Activated B cell treated with CpG ODN at 0.5 μM for 24 hours (primary cell): Measurements from ENCODE around the gene MRNIP. TPM values are rescaled to one million over a fixed set of nuclear protein-coding genes. Genes with fewer than 3 reads are reported as not detected.

Experiments used
- ATAC-seq: fragments of 200-7000 bp; cut with Tn5 transposase; one replicate; pipeline ENCODE4 v1.10.0; 2021; ENCODE audit warnings: low read depth, mild to moderate bottlenecking, moderate library complexity
- CTCF ChIA-PET: fragments of 350-600 bp; sonication (Branson Sonifier 250); formaldehyde crosslinking; loops from one replicate; lab custom pipeline; 2021; ENCODE audit warnings: antibody characterized with exemption; lab: Charles Lee
- POLR2A ChIA-PET: fragments of 350-600 bp; sonication (Branson Sonifier 250); formaldehyde crosslinking; loops from one replicate; lab custom pipeline; 2021; ENCODE audit warnings: antibody characterized with exemption; lab: Charles Lee
- DNase-seq: peaks from one replicate; pipeline ENCODE4 v3.0.0; 2022
- H3K27ac Mint-ChIP-seq: one replicate; pipeline ENCODE4 v1.8.0; 2020; ENCODE audit warnings: mixed read lengths
- H3K27me3 Mint-ChIP-seq: one replicate; pipeline ENCODE4 v1.8.0; 2021; ENCODE audit warnings: mixed read lengths
- H3K36me3 Mint-ChIP-seq: one replicate; pipeline ENCODE4 v1.8.0; 2021; ENCODE audit warnings: low read depth, mixed read lengths
- H3K4me1 Mint-ChIP-seq: one replicate; pipeline ENCODE4 v1.8.0; 2021; ENCODE audit warnings: mixed read lengths
- H3K4me3 Mint-ChIP-seq: one replicate; pipeline ENCODE4 v1.8.0; 2020; ENCODE audit warnings: mild to moderate bottlenecking, mixed read lengths
- H3K9me3 Mint-ChIP-seq: one replicate; pipeline ENCODE4 v1.8.0; 2020; ENCODE audit warnings: mixed read lengths
- intact Hi-C: fragments of 100-400 bp; cut with micrococcal nuclease; formaldehyde crosslinking; loops from one replicate; pipeline ENCODE4 v1.15.1; 2024
- total RNA-seq: library from RNA; stranded (reverse); gene quantifications from 2 replicates; pipeline ENCODE4 v1.2.3, GENCODE V29; 2022
- TF ChIP-seq, protein P1 (sequence below): fragments of 200-600 bp; IDR thresholded peaks from one replicate; pipeline ENCODE4 v1.8.0; 2022; ENCODE audit warnings: antibody characterized with exemption, mild to moderate bottlenecking

MRNIP gene
- total RNA-seq, 1 donor from 2014 or later = 70.0 TPM

DNA sequence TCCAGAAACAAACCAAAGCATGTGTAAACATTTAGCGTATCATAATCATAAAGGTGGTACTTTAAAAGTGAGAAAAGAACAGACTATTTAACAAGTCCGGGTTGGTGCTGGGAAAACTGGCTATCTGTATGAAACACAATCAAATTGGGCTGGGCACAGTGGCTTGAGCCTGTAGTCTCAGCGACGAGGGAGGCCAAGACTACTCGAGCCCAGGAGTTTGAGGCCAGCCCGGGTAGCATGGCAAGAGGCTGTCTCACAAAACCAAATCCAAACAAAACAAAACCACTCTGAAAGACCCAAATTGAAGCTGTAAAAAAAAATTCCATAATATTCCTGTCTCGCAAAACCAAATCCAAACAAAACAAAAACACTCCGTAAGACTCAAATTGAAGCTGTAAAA is 4.3 kb downstream of the MRNIP start:
- ATAC-seq = no peak
- POLR2A ChIA-PET = interaction anchor here (0.7 kb wide), 1 partner anchor 121 kb away, joined by 3 read pairs; no protein-coding TSS in a partner anchor
- peaks cover 19% of the 10 kb centered on the region for H3K36me3 Mint-ChIP-seq
- CTCF ChIA-PET = interaction anchor here (2.1 to 2.3 kb wide), 2 partner anchors 52 to 121 kb away, joined by 5 to 8 read pairs; no protein-coding TSS in a partner anchor
- TF ChIP-seq, protein P1, sequence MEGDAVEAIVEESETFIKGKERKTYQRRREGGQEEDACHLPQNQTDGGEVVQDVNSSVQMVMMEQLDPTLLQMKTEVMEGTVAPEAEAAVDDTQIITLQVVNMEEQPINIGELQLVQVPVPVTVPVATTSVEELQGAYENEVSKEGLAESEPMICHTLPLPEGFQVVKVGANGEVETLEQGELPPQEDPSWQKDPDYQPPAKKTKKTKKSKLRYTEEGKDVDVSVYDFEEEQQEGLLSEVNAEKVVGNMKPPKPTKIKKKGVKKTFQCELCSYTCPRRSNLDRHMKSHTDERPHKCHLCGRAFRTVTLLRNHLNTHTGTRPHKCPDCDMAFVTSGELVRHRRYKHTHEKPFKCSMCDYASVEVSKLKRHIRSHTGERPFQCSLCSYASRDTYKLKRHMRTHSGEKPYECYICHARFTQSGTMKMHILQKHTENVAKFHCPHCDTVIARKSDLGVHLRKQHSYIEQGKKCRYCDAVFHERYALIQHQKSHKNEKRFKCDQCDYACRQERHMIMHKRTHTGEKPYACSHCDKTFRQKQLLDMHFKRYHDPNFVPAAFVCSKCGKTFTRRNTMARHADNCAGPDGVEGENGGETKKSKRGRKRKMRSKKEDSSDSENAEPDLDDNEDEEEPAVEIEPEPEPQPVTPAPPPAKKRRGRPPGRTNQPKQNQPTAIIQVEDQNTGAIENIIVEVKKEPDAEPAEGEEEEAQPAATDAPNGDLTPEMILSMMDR = no peak
- peak overlapping the region; percentile 30 for H3K27ac Mint-ChIP-seq
- intact Hi-C loops = loop anchor here (10.0 kb wide), 2 partner anchors 160 to 1120 kb away; partner anchors contain the start of gene CANX
- H3K27me3 Mint-ChIP-seq = no peaks in the 10 kb centered on the region
- DNase-seq = no peak
- peaks cover 50% of the 10 kb centered on the region for H3K4me1 Mint-ChIP-seq
- H3K4me3 Mint-ChIP-seq = no peak overlapping the region
- H3K9me3 Mint-ChIP-seq = no peaks in the 10 kb centered on the region

DNA sequence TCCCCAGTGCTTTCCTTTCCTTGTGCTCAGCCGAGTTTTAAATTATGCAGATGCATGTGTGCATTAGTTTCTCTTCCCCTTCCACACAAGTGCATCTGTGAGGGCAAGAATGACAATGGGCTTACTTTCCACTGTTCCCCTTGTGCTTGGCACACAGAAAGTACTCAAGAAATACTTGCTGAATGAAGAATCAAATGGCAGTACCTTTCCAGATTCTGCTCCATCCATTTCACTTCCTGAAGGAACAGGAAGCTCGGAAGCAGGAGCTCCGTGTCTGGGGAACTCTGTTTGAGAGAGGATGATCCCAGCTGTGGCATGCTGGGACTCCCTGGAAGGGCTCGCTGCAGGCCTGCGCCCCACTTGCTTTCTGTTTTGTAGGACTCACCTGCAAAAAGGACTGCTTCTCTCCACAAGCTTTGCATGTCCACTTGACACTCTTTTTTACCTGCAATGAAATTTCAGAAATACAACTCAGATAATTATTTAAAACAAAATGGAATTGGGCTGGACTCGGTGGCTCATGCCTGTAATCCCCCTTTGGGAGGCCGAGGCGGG is 5.5 kb downstream of the MRNIP start:
- ATAC-seq (peak; percentile 93), DNase-seq (no peak)
- TF ChIP-seq, protein P1 = no peak
- ChIA-PET POLR2A (interaction anchor here (0.6 to 2.7 kb wide), 5 partner anchors 14 to 55 kb away, joined by 3 to 20 read pairs (median 4); partner anchors contain the start of genes SQSTM1 and TBC1D9B), CTCF (interaction anchor here (2.1 to 2.3 kb wide), 2 partner anchors 51 to 122 kb away, joined by 5 to 8 read pairs; no protein-coding TSS in a partner anchor)
- Mint-ChIP-seq H3K27me3 (no peaks in the 10 kb centered on the region), H3K27ac (peak overlapping the region; percentile 80), H3K9me3 (no peaks in the 10 kb centered on the region), H3K4me1 (peaks cover 44% of the 10 kb centered on the region), H3K36me3 (peaks cover 10% of the 10 kb centered on the region), H3K4me3 (peak overlapping the region; percentile 17)
- intact Hi-C loops = loop anchor here (1.0 to 10.0 kb wide), 3 partner anchors 17 to 1122 kb away; partner anchors contain the start of gene CANX

DNA sequence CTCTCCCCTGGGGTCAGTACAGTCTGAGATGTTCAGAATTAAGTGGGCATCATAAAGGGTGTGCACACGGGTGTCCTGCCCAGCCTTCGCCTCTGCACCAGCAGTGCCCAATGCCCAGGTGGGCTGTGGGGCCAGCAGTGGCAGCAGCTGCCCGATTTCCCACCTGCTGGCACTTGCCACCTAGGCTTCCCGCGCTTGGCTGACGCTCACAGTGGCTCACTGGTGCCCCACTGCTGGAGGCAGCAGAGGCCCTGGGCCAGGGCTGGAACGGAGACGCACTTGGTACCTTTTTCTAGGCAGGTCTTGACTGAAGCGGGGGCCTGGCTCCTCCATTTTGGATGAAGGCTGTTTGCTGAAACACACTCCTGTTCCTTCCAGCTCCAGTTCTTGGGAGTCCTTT is 17.0 kb downstream of the MRNIP start:
- Mint-ChIP-seq H3K9me3 (peaks cover 3% of the 10 kb centered on the region), H3K27ac (no peak overlapping the region), H3K4me3 (no peak overlapping the region), H3K4me1 (peaks cover 6% of the 10 kb centered on the region), H3K27me3 (no peaks in the 10 kb centered on the region), H3K36me3 (peaks cover 81% of the 10 kb centered on the region)
- DNase-seq (no peak), ATAC-seq (no peak)
- POLR2A ChIA-PET = interaction anchor here (0.8 kb wide), 1 partner anchor 20 kb away, joined by 3 read pairs; no protein-coding TSS in a partner anchor
- CTCF ChIA-PET = no interaction called here
- intact Hi-C loops = no loop called here
- TF ChIP-seq, protein P1 = no peak

DNA sequence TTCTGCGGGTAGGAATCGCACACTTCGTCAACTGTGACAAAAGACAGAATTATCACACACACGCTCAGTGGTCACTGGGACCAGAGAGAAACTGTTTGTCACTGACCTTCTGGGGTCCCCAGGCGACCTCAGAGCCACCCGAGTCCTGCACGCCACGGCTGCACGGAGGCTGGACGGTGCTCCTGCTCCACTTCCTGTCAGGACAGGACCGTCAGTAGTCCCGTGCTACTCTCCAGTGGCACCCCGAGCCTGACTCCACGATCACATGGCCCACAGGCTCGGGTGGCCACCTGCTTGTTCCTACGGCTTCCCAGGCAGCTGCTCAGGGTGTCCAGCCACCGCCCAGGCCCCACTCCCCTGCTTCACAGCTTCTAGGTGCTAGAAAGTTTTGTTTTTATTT is 17.9 kb downstream of the MRNIP start:
- POLR2A ChIA-PET = interaction anchor here (0.8 kb wide), 1 partner anchor 19 kb away, joined by 3 read pairs; no protein-coding TSS in a partner anchor
- H3K27me3 Mint-ChIP-seq = no peaks in the 10 kb centered on the region
- intact Hi-C loops = no loop called here
- H3K4me1 Mint-ChIP-seq = peaks cover 15% of the 10 kb centered on the region
- peaks cover 3% of the 10 kb centered on the region for H3K9me3 Mint-ChIP-seq
- peaks cover 83% of the 10 kb centered on the region for H3K36me3 Mint-ChIP-seq
- DNase-seq (no peak), ATAC-seq (no peak)
- TF ChIP-seq, protein P1 = no peak
- H3K27ac Mint-ChIP-seq = no peak overlapping the region
- no peak overlapping the region for H3K4me3 Mint-ChIP-seq
- CTCF ChIA-PET = no interaction called here

DNA sequence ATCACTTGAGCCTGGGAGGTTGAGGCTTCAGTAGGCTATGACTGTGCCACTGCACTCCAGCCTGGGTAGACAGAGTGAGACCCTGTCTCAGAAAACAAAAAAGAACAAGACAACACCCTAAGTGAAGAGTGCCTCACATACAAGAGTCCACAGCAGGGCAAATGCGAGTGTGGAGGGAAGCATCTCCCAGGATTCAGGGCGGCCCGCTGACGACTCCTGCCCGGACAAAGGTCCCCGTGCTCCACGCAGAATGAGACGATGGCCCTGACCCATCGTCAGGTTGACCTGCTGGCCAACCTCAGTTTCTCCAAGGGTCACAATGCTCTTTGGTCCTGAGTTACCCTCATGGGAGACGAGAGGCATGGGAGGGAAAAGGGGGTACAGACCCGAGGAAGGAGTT is 18.3 kb downstream of the MRNIP start:
- TF ChIP-seq, protein P1 = no peak
- Mint-ChIP-seq H3K27ac (no peak overlapping the region), H3K4me1 (peaks cover 15% of the 10 kb centered on the region), H3K4me3 (no peak overlapping the region), H3K36me3 (peaks cover 83% of the 10 kb centered on the region), H3K9me3 (peaks cover 3% of the 10 kb centered on the region), H3K27me3 (no peaks in the 10 kb centered on the region)
- CTCF ChIA-PET = no interaction called here
- DNase-seq (no peak), ATAC-seq (no peak)
- POLR2A ChIA-PET = no interaction called here
- intact Hi-C loops = no loop called here
